ENCODE measurements around the gene CDT1. TPM values are rescaled to one million over a fixed set of nuclear protein-coding genes. Genes with fewer than 3 reads are reported as not detected.

CDT1 gene
- total and polyA plus RNA-seq, 2 experiments from 2014 or later = 5.1 to 5.2 TPM

GRCh38 chr16:88838566-88838965, 35.0 kb downstream of the CDT1 start:
- Histone ChIP-seq H4K20me1 (ENCODE audit: insufficient read depth, poor library complexity, severe bottlenecking) (no peaks in the 10 kb centered on the region), H3K4me1 (ENCODE audit: insufficient read depth) (no peaks in the 10 kb centered on the region), H3K4me3 (no peak overlapping the region), H3K36me3 (replicated peaks; ENCODE audit: insufficient read depth, low read depth) (no peaks in the 10 kb centered on the region), H3K27me3 (no peaks in the 10 kb centered on the region), H3K4me2 (no peak overlapping the region), H3K27ac (no peak overlapping the region), H2AFZ (no peak overlapping the region), H3K9me2 (replicated peaks; ENCODE audit: insufficient read depth) (no peaks in the 10 kb centered on the region), H3K9me3 (ENCODE audit: low read depth) (no peaks in the 10 kb centered on the region), H3K79me2 (no peaks in the 10 kb centered on the region)
- WGBS (ENCODE audit: low lambda C conversion rate, missing lambda C conversion rate) = 96% methylated on average over 19 of the region's 19 CpGs
- TF ChIP-seq EZH2phosphoT487 (IDR thresholded peaks at IDR 0.05; ENCODE audit: low read depth, severe bottlenecking, unreplicated experiment) (no peak), EZH2 (IDR thresholded peaks at IDR 0.05; ENCODE audit: borderline replicate concordance) (no peak), CTCF (IDR thresholded peaks at IDR 0.05; ENCODE audit: poor library complexity) (no peak)
- DNase-seq (ENCODE audit: low spot score) = no peak

- Histone ChIP-seq H3K79me2 (no peaks in the 10 kb centered on the region), H3K9me2 (replicated peaks; ENCODE audit: insufficient read depth) (no peaks in the 10 kb centered on the region), H3K27me3 (no peaks in the 10 kb centered on the region), H3K36me3 (replicated peaks; ENCODE audit: insufficient read depth, low read depth) (no peaks in the 10 kb centered on the region), H3K4me2 (no peak overlapping the region), H3K4me3 (no peak overlapping the region), H3K27ac (no peak overlapping the region), H2AFZ (no peak overlapping the region), H4K20me1 (ENCODE audit: insufficient read depth, poor library complexity, severe bottlenecking) (no peaks in the 10 kb centered on the region), H3K9me3 (ENCODE audit: low read depth) (no peaks in the 10 kb centered on the region), H3K4me1 (ENCODE audit: insufficient read depth) (no peaks in the 10 kb centered on the region)
- WGBS (ENCODE audit: low lambda C conversion rate, missing lambda C conversion rate) = 97% methylated on average over 24 of the region's 39 CpGs
- TF ChIP-seq EZH2 (IDR thresholded peaks at IDR 0.05; ENCODE audit: borderline replicate concordance) (no peak), CTCF (IDR thresholded peaks at IDR 0.05; ENCODE audit: poor library complexity) (no peak), EZH2phosphoT487 (IDR thresholded peaks at IDR 0.05; ENCODE audit: low read depth, severe bottlenecking, unreplicated experiment) (no peak)
- no peak for DNase-seq (ENCODE audit: low spot score)
Measured at GRCh38 chr16:88839026-88839529, 35.5 kb downstream of the CDT1 start.

- no peak overlapping the region for H3K27ac ChIP-seq
- no peak for DNase-seq (ENCODE audit: low spot score)
Measured at GRCh38 chr16:88839745-88840599, 36.4 kb downstream of the CDT1 start.

More at GRCh38 chr16:88839745-88840599, 36.4 kb downstream of the CDT1 start:
- H3K36me3 ChIP-seq (replicated peaks; ENCODE audit: insufficient read depth, low read depth) = no peaks in the 10 kb centered on the region
- no peak for TF ChIP-seq EZH2phosphoT487 (IDR thresholded peaks at IDR 0.05; ENCODE audit: low read depth, severe bottlenecking, unreplicated experiment)
- no peak for TF ChIP-seq EZH2 (IDR thresholded peaks at IDR 0.05; ENCODE audit: borderline replicate concordance)
- no peak for TF ChIP-seq CTCF (IDR thresholded peaks at IDR 0.05; ENCODE audit: poor library complexity)
- no peak overlapping the region for H3K4me3 ChIP-seq
- no peaks in the 10 kb centered on the region for H3K27me3 ChIP-seq
- no peak overlapping the region for H2AFZ ChIP-seq
- H3K4me2 ChIP-seq = no peak overlapping the region
- H3K79me2 ChIP-seq = no peaks in the 10 kb centered on the region
- no peaks in the 10 kb centered on the region for H3K9me3 ChIP-seq (ENCODE audit: low read depth)
- H3K9me2 ChIP-seq (replicated peaks; ENCODE audit: insufficient read depth) = no peaks in the 10 kb centered on the region
- 97% methylated on average over 24 of the region's 24 CpGs for WGBS (ENCODE audit: low lambda C conversion rate, missing lambda C conversion rate)
- no peaks in the 10 kb centered on the region for H3K4me1 ChIP-seq (ENCODE audit: insufficient read depth)
- H4K20me1 ChIP-seq (ENCODE audit: insufficient read depth, poor library complexity, severe bottlenecking) = no peaks in the 10 kb centered on the region
